ENCODE data around the gene GRIA4.

DNA sequence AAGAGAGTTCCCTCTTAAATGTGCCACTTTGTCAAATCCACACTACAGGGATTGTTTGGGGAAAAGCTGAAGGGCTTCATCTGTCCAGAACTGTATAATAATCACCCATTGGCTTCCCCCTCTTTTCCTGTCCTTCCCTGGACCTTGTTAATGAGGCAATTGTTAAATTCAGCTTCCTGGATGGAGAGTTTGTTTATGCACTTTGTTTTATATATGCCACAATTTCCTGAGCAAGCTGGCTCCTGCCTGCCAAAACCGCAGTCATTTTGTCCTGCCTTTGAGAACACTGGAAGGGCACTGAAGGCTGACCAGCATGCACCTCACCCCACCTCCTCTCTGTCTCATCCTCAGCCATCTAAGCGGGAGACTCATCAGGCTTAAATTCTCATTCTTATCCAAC lies 325.9 kb downstream of the GRIA4 start:
- TF ChIP-seq, protein P1, sequence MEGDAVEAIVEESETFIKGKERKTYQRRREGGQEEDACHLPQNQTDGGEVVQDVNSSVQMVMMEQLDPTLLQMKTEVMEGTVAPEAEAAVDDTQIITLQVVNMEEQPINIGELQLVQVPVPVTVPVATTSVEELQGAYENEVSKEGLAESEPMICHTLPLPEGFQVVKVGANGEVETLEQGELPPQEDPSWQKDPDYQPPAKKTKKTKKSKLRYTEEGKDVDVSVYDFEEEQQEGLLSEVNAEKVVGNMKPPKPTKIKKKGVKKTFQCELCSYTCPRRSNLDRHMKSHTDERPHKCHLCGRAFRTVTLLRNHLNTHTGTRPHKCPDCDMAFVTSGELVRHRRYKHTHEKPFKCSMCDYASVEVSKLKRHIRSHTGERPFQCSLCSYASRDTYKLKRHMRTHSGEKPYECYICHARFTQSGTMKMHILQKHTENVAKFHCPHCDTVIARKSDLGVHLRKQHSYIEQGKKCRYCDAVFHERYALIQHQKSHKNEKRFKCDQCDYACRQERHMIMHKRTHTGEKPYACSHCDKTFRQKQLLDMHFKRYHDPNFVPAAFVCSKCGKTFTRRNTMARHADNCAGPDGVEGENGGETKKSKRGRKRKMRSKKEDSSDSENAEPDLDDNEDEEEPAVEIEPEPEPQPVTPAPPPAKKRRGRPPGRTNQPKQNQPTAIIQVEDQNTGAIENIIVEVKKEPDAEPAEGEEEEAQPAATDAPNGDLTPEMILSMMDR (IDR thresholded peaks at IDR 0.05), result no peak
- no peak for TF ChIP-seq POLR2AphosphoS5 (IDR thresholded peaks at IDR 0.05; ENCODE audit: insufficient read depth in 1 of 2, low read depth in 1 of 2)
